Epidermal melanocyte (primary cell): ENCODE data around the gene ARHGAP9.
"Not testable (repeated sequence)": the region's sequence is repeated elsewhere in the genome, so short reads cannot be mapped to it uniquely, and the experiment has no call there.

Experiments used
- DNase-seq: peaks from one replicate; pipeline ENCODE4 v3.0.0; 2011; ENCODE audit warnings: low spot score; ENCODE audit not compliant: insufficient read length

Gene ARHGAP9

DNA sequence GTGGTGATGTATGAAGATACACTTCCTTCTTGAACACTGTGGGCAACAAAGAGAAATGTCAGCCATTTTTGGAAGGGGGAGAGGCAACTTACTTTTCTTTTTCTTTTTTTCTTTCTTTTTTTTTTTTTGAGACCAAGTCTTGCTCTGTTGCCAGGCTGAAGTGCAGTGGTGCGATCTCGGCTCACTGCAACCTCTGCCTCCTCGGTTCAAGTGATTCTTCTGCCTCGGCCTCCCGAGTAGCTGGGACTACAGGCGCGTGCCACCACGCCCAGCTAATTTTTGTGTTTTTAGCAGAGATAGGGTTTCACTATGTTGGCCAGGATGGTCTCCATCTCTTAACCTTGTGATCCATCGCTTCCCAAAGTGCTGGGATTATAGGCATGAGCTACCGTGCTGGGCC is 38.1 kb upstream of the ARHGAP9 start:
- DNase-seq: not testable (repeated sequence)

DNA sequence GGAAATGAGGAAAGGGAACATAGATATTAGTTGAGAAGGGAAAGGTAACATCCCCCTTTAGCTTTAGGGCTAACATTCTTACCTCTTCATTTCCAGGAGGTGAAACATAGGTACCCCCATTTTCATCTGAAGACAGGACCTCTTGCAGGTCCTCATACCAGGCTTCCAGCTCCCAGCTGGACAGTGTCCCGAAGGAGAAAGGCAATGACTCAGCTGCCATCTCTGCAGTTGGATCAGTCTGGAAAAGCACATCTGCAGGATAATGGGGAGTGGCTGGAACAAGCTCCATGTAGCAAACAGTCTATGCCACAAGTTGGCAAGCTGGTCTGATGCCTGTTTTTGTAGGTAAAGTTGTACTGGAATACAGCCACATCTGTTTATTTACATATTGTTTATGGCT is 37.5 kb upstream of the ARHGAP9 start:
- DNase-seq: no peak

DNA sequence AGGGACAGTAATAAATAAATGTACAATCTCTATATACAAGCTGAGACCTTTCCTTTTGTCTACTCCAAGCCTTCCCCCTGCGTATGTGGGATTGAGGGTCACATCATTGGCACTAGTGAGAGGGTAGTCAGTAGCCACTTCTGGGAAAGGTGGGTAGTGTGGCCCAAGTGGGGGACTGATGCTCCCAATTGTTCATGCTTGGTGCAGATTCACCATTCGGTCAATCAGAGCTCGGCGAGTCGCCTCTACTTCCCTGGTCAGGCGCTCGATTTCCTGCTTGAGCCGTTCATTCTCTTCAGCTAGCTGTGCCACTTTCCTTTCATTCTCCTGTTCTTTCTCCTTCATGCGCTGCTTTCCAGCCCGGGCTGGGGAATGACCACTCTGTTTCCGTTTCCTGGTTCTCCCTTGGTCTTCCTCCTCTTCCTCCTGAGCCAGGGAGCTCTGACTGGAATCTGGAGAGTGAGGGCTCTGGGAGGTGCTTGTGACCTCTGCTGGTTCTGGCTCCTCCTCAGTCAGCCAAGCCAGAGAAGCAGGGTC is 37.0 kb upstream of the ARHGAP9 start:
- no peak for DNase-seq

DNA sequence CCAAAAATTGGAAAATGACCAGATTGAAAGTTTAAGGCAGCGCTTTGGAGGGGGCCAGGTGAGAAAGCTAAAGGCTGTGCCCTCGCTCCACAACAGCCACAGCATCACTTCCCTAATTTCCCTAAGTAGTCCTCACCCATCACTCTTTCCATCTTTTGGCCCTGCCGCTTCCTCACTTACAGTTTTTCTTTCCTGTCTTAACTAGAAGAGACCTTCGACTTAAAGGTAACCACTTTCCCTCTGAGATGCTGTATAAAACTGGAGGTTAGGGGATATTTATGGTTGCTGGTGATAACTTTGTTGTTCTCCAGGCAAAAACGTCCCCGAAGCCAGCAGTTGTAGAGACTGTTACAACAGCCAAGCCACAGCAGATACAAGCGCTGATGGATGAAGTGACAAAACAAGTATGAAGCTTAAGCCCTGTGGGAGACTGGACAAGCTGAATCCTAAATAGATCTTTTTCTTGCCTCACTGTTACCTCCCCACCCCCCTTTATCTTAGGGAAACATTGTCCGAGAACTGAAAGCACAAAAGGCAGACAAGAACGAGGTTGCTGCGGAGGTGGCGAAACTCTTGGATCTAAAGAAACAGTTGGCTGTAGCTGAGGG is 36.4 kb upstream of the ARHGAP9 start:
- no peak for DNase-seq

DNA sequence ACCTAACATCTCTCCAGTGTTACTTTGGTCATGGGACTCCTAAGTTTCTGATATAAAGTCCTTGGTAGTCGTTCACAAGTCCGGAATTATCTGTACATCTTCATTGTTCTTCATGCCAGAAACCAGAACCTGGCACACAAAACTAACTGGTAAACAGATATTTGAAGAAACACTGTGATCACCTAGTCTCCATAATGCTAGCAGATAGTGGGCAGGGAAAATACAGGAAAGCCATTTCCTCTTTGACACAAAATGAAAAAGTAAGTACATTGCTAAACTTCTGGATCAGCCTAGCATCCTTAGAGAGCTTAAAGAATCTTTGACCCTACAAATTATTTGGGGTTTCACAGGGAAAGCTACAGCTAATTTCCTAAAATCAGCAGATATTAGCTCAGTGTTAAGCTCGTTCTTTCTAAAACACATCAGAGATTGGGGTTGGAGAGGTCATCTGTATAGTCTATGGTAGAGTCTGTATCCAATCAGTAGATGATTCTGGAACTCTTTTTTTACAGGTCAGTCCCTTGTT is 35.8 kb upstream of the ARHGAP9 start:
- no peak for DNase-seq

DNA sequence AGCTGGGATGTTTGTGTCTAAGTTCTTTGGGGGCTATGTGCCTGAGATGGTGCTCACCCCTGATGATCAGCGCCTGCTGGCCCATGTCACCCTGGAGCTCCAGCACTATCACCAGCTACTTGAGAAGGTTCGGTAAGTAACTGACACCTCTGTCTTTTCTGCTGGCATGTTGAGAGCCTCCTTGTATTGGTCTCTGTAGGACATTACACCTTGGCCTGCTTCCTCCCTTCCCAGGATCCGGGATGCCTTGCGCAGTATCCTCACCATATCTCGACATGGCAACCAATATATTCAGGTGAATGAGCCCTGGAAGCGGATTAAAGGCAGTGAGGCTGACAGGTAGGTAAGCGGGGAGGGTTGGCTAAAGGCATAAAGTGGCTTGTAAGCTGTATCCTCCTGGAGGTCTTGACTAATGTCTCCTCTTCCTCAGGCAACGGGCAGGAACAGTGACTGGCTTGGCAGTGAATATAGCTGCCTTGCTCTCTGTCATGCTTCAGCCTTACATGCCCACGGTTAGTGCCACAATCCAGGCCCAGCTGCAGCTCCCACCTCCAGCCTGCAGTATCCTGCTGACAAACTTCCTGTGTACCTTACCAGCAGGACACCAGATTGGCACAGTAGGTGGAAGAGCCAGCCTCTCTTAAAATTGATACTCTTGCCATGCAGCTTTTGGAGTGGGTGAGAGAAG is 35.2 kb upstream of the ARHGAP9 start:
- no peak for DNase-seq

DNA sequence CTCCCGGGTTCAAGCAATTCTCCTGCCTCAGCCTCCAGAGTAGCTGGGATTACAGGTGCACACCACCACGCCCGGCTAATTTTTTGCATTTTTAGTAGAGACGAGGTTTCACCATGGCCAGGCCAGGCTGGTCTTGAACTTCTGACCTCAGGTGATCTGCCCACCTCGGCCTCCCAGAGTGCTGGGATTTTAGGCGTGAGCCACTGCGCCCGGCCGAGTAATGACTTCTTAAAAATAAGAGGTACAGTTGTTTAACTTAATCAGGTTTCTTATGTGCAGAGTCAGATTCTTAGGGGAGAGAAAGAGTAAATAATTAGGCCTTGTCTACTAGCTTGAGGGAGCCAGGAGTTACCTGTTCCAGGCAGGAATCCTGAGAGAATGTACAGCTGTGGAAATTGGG is 34.6 kb upstream of the ARHGAP9 start:
- not testable (repeated sequence) for DNase-seq

DNA sequence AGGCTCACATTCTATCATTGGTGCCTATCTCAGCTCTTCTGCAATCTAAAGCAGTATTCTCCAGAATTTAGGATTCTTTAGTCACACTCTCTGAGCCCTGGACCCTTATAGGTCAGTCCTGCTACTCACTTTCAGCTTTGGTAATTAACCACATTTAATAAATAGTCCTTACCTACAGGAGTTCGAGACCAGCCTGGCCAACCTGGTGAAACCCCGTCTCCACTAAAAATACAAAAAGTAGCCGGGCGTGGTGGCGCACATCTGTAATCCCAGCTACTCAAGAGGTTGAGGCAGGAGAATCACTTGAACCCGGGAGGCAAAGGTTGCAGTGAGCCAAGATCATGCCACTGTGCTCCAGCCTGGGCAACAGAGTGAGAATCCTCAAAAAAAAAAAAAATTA is 34.0 kb upstream of the ARHGAP9 start:
- not testable (repeated sequence) for DNase-seq

DNA sequence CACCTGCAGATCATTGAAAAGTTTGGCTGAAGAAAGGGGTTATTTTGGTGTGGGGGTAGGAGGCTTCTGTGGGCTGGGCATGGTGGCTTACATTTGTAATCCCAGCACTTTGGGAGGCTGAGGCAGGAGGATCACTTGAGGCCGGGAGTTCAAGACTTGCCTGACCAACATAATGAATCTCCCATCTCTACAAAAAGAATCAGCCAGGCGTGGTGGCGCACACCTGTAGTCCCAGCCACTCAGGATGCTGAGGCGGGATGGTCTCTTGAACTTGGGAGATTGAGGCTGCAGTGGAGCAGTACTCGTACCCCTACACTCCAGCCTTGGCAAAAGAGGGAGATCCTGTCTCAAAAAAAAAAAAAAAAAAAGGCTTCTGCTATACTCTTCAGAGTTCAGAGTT is 33.6 kb upstream of the ARHGAP9 start:
- no peak for DNase-seq

DNA sequence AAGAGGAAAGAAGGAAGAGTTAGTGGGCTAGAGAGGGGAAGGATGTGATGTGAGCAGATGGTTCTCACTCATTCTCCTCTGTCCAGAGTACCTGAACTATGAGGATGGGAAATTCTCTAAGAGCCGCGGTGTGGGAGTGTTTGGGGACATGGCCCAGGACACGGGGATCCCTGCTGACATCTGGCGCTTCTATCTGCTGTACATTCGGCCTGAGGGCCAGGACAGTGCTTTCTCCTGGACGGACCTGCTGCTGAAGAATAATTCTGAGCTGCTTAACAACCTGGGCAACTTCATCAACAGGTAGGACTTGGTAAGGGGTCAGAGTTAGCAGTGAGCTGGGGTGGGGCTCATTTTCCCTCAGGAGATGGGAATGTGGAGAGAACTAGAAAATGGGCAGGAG is 33.0 kb upstream of the ARHGAP9 start:
- DNase-seq: no peak

DNA sequence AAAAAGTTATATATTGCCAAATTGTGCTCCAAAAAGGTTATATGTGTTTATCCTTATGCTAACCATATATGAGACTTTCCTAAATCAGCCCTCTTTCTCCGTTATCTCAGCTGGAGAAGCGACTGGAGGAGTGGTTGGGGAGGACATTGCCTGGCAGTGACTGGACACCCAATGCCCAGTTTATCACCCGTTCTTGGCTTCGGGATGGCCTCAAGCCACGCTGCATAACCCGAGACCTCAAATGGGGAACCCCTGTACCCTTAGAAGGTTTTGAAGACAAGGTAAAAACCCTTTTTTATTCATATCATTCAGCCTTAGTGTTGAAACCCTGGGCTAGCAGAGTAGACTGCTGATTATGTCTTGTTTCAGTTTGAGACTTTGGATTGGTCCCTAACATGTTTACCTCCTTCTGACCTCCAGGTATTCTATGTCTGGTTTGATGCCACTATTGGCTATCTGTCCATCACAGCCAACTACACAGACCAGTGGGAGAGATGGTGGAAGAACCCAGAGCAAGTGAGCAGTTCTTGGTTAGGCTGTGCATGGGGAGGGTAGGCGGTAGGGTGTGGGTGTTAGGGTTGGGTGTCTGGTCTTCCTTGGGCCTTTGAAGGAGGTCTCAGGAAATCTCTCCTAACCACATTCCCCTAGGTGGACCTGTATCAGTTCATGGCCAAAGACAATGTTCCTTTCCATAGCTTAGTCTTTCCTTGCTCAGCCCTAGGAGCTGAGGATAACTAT is 32.1 kb upstream of the ARHGAP9 start:
- no peak for DNase-seq

DNA sequence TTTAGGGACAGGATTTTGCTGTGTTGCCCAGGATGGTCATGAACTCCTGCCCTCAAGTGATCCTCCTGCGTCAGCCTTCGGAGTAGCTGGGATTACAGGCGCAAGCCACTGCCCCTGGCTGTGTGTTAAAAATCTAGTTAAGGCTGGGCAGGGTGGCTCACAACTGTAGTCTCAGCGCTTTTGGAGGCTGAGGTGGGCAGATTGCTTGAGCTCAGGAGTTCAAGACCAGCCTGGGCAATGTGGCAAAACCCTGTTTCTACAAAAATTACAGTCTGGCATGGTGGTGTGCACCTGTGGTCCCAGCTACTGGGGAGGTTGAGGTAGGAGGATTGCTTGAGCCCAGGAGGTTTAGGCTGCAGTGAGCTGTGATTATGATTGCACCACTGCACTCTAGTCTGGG is 31.5 kb upstream of the ARHGAP9 start:
- no peak for DNase-seq

DNA sequence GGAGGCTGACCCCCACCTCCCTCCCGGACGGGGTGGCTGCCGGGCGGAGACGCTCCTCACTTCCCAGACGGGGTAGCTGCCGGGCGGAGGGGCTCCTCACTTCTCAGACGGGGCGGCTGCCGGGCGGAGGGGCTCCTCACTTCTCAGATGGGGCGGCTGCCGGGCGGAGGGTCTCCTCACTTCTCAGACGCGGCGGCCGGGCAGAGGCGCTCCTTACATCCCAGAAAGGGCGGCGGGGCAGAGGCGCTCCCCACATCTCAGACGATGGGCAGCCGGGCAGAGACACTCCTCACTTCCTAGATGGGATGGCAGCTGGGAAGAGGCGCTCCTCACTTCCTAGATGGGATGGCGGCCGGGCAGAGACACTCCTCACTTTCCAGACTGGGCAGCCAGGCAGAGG is 28.1 kb upstream of the ARHGAP9 start:
- DNase-seq: not testable (repeated sequence)

DNA sequence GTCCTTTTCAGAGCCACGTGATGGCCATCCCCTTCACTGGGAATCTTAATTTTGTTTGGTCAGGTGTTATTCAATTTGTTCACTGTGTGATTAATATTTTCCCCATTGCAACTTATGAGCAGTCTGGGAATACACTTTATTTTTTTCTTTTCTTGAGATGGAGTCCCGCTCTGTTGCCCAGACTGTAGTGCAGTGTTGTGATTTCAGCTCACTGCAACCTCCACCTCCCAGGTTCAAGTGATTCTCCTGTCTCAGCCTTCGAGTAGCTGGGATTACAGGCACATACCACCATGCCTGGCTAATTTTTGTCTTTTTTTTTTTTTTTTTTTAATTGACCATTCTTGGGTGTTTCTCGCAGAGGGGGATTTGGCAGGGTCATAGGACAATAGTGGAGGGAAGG is 26.9 kb upstream of the ARHGAP9 start:
- not testable (repeated sequence) for DNase-seq

DNA sequence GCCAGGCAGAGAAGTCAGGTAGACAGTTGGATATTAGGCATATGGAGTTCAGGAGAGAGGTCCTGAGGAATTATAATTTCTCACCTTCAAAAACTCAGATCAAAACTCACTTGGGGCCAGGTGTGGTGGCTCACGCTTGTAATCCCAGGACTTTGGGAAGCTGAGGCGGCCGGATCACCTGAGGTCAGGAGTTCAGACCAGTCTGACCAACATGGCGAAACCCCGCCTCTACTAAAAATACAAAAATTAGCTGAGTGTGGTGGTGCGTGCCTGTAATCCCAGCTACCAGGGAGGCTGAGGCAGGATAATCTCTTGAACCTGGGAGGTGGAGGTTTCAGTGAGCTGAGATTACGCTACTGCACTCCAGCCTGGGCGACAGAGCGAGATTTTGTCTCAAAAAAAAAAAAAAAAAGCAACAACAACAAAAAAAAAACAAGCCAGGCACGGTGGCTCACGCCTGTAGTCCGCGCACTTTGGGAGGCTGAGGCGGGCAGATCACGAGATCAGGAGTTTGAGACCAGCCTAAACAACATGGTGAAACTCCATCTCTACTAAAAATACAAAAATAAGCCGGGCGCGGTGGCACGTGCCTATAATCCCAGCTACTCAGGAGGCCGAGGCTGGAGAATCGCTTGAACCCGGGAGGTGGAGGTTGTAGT is 22.8 kb upstream of the ARHGAP9 start:
- not testable (repeated sequence) for DNase-seq

DNA sequence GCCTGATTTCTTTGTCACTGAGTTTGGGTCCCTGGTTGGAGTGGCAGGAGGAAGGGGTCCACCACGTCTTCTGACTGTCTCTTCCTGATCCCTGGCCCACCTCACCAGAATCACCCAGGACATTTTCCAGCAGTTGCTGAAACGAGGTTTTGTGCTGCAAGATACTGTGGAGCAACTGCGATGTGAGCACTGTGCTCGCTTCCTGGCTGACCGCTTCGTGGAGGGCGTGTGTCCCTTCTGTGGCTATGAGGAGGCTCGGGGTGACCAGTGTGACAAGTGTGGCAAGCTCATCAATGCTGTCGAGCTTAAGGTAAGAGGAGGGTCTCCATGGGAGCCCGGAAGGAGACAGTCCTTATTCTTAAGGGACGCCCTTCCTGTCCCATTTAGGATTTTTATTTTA is 20.5 kb upstream of the ARHGAP9 start:
- DNase-seq: no peak

DNA sequence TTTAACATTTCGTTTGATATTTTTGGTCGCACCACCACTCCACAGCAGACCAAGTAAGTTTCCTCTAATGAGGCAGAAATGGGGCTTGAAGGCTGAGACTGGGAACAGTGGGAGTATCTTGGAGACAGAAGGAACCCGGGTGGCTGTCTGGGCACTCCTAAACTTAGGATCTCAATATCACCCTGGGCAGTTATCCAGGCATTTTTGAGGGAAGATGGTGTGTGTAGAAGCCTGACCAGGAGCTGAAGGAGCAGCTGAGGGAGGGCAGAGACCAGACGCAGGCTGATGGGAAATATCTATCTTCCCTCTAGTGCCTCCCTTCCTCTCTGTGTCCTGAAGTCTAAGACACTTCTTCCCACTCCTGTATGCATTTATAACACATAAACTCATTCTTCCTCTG is 18.9 kb upstream of the ARHGAP9 start:
- no peak for DNase-seq

DNA sequence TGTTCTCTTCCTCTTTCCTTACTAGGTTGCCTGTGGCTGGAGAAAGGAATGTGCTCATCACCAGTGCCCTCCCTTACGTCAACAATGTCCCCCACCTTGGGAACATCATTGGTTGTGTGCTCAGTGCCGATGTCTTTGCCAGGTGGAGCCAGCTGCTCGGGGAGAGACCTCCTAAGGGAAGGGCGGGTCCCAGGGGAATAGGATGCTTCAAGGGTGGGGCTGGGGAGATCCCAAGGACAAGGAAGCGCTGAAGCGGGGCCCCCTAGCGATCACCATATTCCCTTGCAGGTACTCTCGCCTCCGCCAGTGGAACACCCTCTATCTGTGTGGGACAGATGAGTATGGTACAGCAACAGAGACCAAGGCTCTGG is 18.5 kb upstream of the ARHGAP9 start:
- DNase-seq: no peak

DNA sequence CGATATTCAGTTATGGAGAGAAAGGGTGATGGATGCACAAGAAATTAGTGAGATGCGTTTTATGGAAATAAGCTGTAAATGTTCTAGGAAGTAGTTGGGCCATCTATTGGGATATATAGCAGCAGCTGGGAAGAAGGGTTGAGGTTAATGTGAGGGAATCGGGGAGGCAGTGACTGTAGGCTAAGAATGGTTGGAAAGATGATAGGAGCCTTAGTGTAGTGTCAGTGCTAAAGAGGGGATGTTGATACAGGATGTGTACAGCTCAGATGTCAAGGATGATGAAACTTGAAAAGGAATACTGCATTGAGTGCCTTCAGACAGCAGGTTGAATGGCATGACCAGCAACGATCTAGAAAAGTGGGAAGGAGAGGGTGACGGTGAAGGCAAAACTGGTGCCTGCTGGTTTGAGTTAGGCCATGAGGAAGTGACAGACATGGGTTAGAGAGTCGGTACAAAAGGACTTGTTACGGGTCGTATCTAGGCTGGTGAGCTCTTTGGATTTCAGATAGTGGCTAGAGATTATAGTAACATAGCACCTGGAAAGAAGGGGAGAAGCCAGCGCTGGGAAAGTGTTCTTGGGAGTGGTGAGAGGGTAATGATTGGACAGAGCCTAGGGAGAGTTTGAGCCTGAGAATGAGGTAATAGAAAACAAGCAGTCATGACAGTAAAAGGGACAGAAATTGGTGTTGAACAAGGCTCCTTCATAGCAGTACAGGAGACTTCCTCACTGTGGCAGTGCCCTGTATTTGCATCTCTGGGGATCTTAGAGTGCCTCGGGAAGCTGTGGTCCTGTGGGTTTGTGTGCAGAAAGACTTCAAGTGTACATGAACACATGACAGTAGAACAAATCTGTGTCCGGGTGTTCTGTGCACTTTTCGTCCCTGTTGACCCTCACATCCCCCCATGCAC is 17.8 kb upstream of the ARHGAP9 start:
- DNase-seq: no peak

DNA sequence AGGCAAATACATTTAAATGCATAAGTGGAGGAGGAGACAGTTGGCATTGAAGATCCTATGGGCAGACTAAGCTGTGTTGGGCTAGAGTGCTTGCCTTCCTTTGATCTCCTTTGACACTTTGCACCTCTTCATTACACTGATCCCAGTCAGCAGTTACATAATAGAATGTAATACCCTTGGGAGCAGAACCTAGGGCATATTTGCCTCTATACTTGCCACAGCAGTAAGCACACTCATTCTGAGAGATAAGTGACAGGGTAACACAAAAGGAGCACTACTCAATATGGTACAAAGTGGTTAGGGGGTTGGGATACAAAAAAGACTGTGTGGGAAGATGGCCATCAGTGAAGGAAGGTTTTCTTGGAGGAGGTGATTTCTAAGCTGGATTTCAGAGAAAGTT is 17.2 kb upstream of the ARHGAP9 start:
- no peak for DNase-seq
